Heart left ventricle (tissue), 16 donors: Measurements from ENCODE around the gene LCE2D. TPM values are rescaled to one million over a fixed set of nuclear protein-coding genes. Genes with fewer than 3 reads are reported as not detected.
"Not testable (repeated sequence)": the region's sequence is repeated elsewhere in the genome, so short reads cannot be mapped to it uniquely, and the experiment has no call there.

Experiments used
- ATAC-seq, 4 donors: fragments of 200-7000 bp; cut with Tn5 transposase; one replicate each; pipeline ENCODE4 v1.9.1; 2020 to 2022; ENCODE audit warnings: moderate library complexity in 4 of 4, mild to moderate bottlenecking in 3 of 4, moderate number of reproducible peaks in 1 of 4
- DNase-seq, 5 donors: peaks; one replicate each; pipeline ENCODE4 v3.0.0-alpha.2; 2020
- H3K27ac ChIP-seq, 12 donors: fragments of 200-600 bp; sonication (generic) in 4 of 12; one replicate each; pipeline versions ENCODE4 v1.5.0 to v1.8.0; 2016 to 2022; ENCODE audit warnings: mild to moderate bottlenecking in 2 of 12
- H3K27me3 ChIP-seq, 9 donors: fragments of 200-600 bp; sonication (generic) in 2 of 9; one replicate each; pipeline versions ENCODE4 v1.5.1 to v1.8.0; 2016 to 2022; ENCODE audit warnings: mild to moderate bottlenecking in 3 of 9
- H3K36me3 ChIP-seq, 9 donors: fragments of 200-600 bp; sonication (generic) in 2 of 9; one replicate each; pipeline versions ENCODE4 v1.5.0 to v1.8.0; 2018 to 2022; ENCODE audit warnings: mild to moderate bottlenecking in 2 of 9
- H3K4me1 ChIP-seq, 12 donors: fragments of 200-600 bp; sonication (generic) in 4 of 12; one replicate each; pipeline versions ENCODE4 v1.5.0 to v1.8.0; 2016 to 2022; ENCODE audit warnings: mild to moderate bottlenecking in 3 of 12
- H3K4me3 ChIP-seq, 12 donors: fragments of 200-600 bp; sonication (generic) in 4 of 12; one replicate each; pipeline versions ENCODE4 v1.5.0 to v1.8.0; 2017 to 2022; ENCODE audit warnings: mild to moderate bottlenecking in 9 of 12, moderate library complexity in 4 of 12
- H3K9me3 ChIP-seq, 12 donors: fragments of 200-600 bp; sonication (generic) in 4 of 12; one replicate each; pipeline versions ENCODE4 v1.5.0 to v1.8.0; 2016 to 2022; ENCODE audit warnings: mild to moderate bottlenecking in 1 of 12
- POLR2A ChIP-seq, 2 donors: fragments of 450-650 bp; IDR thresholded peaks; one replicate each; pipeline ENCODE4 v1.6.1; 2017; ENCODE audit warnings: antibody characterized with exemption in 2 of 2, mild to moderate bottlenecking in 2 of 2, moderate library complexity in 2 of 2
- WGBS, 4 donors: extraction: QIAGEN DNeasy Blood & Tissue Kit in 2 of 4; methylation state at CpG; one replicate each; pipeline versions ENCODE4 v1.1.5 to v1.1.7; 2013 to 2018; 5-methylcytosine and 5-hydroxymethylcytosine counted together
- intact Hi-C, 10 donors: fragments of 100-400 bp; cut with DNase I; formaldehyde crosslinking; loops; one replicate each; pipeline versions ENCODE4 v1.11.1 to v1.14.2; 2022
- polyA plus RNA-seq, 2 donors: library from polyadenylated mRNA; stranded (reverse); fragments of 200-250 nt; gene quantifications; one replicate each; pipeline ENCODE4 v1.2.3, GENCODE V29; 2013
- total RNA-seq, 9 donors: library from RNA; depleted of rRNA in 2 of 9; stranded (reverse); fragments of >200 nt in 2 of 9; fragmentation: NEBNext Ultra II Directional in 3 of 9; extraction: Animal tissue kit (Norgen Biotek cat#: 25700) in 3 of 9; gene quantifications; one replicate each; pipeline versions ENCODE4 v1.1.0 to v1.2.4, GENCODE V29; 2016 to 2023
- TF ChIP-seq, protein P1 (sequence below), 12 donors: fragments of 200-600 bp; sonication (generic) in 4 of 12; IDR thresholded peaks; one replicate each; pipeline versions ENCODE4 v1.5.0 to v1.8.0; 2018 to 2022; ENCODE audit warnings: antibody characterized with exemption in 12 of 12, mild to moderate bottlenecking in 5 of 12
- donor health status: ischemic (EF 13 %, LVEDD 7.1; RV severe dilation, severe dysfunction).
- donor health status: healthy with polysubstance abuse.
- donor health status: DM: no; HTN: yes; CAD: no.
- donor health status: DM: no; HTN: no; CAD: no.
- donor health status: ischemic (EF 25% LVEDD 6.9; RV normal size, moderate dysfunction).
- donor health status: ischemic (EF 25% LVEDD 5.7; RV mildly dilated, moderate dysfunction).
- donor health status: healthy.
- donor health status: DM: yes; HTN: yes; CAD: no.
- donor health status: ischemic (EF 35%, LVEDD 5.7; RV mildly dilated, moderate dysfunction).
- donor health status: nonischemic (EF 11% LVEDD 7.7; RV severe dilation, severe dysfunction).
- donor health status: DM: yes; HTN: yes; CAD: no.
- donor health status: PGD.
- donor health status: ischemic (EF 29% LVEDD 5.4; RV normal size, mild dysfunction).
- donor health status: nonischemic (EF 23%, LVEDD 6.1; RV moderate dilation, normal function).

Gene LCE2D
- total and polyA plus RNA-seq, 11 donors, result not detected

DNA sequence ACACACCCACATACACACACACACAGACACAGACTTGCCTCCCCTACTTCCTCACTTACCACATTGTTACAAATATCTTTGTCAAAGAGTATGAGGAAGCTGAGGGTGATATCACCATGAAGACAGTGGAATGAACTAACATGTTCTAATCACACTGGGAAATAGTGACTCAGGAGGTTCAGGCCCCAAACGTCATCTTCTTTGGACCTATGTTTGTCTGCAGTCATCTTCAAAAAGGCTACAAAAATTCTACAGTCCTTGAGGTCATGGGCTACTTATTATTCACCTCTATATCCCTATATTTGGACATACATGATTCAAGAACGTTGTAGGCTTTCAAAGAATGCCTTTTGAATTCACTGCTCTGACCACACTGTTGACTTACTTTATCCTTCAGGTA is 9.8 kb downstream of the LCE2D start:
- TF ChIP-seq POLR2A (IDR thresholded peaks at IDR 0.05), result no peak
- TF ChIP-seq, protein P1, sequence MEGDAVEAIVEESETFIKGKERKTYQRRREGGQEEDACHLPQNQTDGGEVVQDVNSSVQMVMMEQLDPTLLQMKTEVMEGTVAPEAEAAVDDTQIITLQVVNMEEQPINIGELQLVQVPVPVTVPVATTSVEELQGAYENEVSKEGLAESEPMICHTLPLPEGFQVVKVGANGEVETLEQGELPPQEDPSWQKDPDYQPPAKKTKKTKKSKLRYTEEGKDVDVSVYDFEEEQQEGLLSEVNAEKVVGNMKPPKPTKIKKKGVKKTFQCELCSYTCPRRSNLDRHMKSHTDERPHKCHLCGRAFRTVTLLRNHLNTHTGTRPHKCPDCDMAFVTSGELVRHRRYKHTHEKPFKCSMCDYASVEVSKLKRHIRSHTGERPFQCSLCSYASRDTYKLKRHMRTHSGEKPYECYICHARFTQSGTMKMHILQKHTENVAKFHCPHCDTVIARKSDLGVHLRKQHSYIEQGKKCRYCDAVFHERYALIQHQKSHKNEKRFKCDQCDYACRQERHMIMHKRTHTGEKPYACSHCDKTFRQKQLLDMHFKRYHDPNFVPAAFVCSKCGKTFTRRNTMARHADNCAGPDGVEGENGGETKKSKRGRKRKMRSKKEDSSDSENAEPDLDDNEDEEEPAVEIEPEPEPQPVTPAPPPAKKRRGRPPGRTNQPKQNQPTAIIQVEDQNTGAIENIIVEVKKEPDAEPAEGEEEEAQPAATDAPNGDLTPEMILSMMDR (IDR thresholded peaks at IDR 0.05), result no peak
- no peak for DNase-seq
- H3K27ac ChIP-seq, result no peak overlapping the region
- no peak overlapping the region for H3K4me3 ChIP-seq
- peaks cover 0 to 7% (median 0%) of the 10 kb centered on the region in 9 donors for H3K27me3 ChIP-seq
- H3K4me1 ChIP-seq, result no peaks in the 10 kb centered on the region
- no peak for ATAC-seq
- intact Hi-C loops, result no loop called here
- no peaks in the 10 kb centered on the region for H3K36me3 ChIP-seq
- no peaks in the 10 kb centered on the region for H3K9me3 ChIP-seq
- 36 to 51% (median 45%) methylated on average over 2 of the region's 2 CpGs for WGBS, 4 donors

DNA sequence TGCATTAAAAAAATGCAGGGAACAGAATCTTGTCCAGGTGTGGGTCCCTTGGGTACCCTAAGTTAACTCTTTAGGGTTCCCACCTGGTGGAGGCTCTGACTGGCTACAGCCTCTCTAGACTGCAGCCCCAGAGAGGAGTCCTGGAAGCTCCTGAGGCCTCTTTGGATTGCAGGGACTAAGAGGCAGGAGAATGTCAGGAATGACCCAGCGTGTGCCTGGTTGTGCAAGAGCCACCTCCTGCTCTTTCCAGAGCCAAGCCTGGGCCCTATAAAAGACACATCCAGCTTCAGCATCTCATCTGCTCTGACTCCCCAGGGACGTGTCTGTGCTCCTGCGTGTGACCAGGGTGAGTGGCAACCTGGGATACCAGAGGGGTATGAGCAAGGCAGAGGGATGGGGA is 11.8 kb downstream of the LCE2D start, which contains the start of gene LCE2C:
TSS of gene LCE2C (plus strand) at position 297 of the 400 bp plus-strand sequence. CDS start 737 bp downstream, outside the sequence.
- DNase-seq, H3K4me3 ChIP-seq, H3K27me3 ChIP-seq, intact Hi-C loops, ATAC-seq, H3K4me1 ChIP-seq, H3K27ac ChIP-seq, H3K36me3 ChIP-seq, H3K9me3 ChIP-seq: not testable (repeated sequence)
- WGBS, 4 donors, result 55 to 74% (median 65%) methylated on average over 3 of the region's 3 CpGs

DNA sequence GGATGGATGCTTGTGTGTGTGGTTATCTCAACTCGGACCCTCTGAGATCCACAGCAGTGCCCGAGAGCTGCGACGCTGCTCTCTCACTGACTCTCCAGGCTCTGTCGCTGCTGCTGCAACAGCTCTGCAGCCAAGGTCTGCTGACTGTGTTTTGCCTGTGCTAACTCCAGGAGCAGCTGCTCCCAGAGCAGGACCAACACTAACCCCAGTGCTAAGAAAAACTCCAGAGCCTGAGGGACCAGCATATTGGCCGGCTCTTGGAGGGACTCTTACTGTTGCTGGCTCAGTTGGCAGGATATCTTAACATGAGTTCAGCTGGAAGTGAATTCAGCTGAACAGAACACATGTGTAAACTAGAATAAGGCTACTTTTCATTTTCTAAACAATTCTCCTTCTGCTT is 16.3 kb downstream of the LCE2D start:
- Histone ChIP-seq H3K36me3 (no peaks in the 10 kb centered on the region), H3K4me3 (no peak overlapping the region), H3K27me3 (peaks cover 0 to 7% (median 0%) of the 10 kb centered on the region in 9 donors), H3K4me1 (no peaks in the 10 kb centered on the region), H3K27ac (no peak overlapping the region), H3K9me3 (no peaks in the 10 kb centered on the region)
- 68 to 76% (median 73%) methylated on average over 1 to 6 of the region's 6 CpGs for WGBS, 4 donors
- DNase-seq, result no peak
- no peak for ATAC-seq
- TF ChIP-seq, protein P1 (IDR thresholded peaks at IDR 0.05), result no peak
- TF ChIP-seq POLR2A (IDR thresholded peaks at IDR 0.05), result no peak
- intact Hi-C loops, result no loop called here

DNA sequence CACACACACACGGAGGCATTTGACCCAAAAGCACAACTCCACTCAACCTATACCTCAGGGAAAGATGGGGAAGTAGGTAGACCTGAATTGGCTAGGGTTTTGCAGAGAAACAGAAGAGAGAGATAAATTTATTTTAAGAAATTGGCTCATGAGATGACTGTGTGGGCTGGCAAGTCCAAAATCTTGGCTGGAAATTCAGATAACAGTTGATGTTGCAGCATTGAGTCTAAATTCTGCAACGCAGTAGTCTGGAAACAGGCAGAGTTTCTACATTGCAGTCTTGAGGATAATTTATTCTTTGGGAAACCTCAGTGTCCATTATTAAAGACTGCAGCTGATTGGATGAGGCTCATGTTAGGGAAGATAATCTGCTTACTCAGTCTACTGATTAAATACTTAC is 18.4 kb downstream of the LCE2D start:
- 53 to 66% (median 61%) methylated on average over 2 of the region's 2 CpGs for WGBS, 4 donors
- Histone ChIP-seq H3K27ac (no peak overlapping the region), H3K36me3 (no peaks in the 10 kb centered on the region), H3K4me1 (no peaks in the 10 kb centered on the region), H3K4me3 (no peak overlapping the region), H3K9me3 (no peaks in the 10 kb centered on the region), H3K27me3 (peaks cover 0 to 3% (median 0%) of the 10 kb centered on the region in 9 donors)
- ATAC-seq (no peak), DNase-seq (no peak)
- intact Hi-C loops, result no loop called here
- TF ChIP-seq POLR2A (IDR thresholded peaks at IDR 0.05), result no peak
- TF ChIP-seq, protein P1 (IDR thresholded peaks at IDR 0.05), result no peak

DNA sequence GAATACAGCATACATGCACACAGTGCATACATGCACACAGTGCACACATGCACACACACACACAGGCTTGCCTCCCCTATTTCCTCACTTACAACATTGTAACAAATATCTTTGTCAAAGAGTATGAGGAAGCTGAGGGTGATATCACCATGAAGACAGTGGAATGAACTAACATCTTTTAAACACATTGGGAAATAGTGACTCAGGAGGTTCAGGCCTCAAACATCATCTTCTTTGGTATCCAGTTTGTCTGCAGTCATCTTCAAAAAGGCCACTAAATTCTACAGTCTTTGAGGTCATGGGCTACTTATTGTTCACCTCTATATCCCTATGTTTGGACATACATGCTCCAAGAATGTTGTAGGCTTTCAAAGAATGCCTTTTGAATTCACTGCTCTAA is 20.7 kb downstream of the LCE2D start:
- Histone ChIP-seq H3K4me3 (no peak overlapping the region), H3K4me1 (no peaks in the 10 kb centered on the region), H3K9me3 (no peaks in the 10 kb centered on the region), H3K36me3 (no peaks in the 10 kb centered on the region), H3K27ac (no peak overlapping the region), H3K27me3 (no peaks in the 10 kb centered on the region)
- no peak for ATAC-seq
- intact Hi-C loops, result no loop called here
- TF ChIP-seq, protein P1 (IDR thresholded peaks at IDR 0.05), result no peak
- TF ChIP-seq POLR2A (IDR thresholded peaks at IDR 0.05), result no peak
- no peak for DNase-seq

DNA sequence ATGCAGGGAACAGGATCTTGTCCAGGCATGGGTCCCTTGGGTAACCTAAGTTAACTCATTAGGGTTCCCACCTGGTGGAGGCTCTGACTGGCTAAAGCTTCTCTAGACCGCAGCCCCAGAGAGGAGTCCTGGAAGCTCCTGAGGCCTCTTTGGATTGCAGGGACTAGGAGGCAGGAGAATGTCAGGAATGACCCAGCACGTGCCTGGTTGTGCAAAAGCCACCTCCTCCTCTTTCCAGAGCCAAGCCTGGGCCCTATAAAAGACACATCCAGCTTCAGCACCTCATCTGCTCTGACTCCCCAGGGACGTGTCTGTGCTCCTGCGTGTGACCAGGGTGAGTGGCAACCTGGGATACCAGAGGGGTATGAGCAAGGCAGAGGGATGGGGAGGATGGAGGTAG is 22.6 kb downstream of the LCE2D start, which contains the start of gene LCE2B:
TSS of gene LCE2B (plus strand) at position 301 of the 400 bp plus-strand sequence. CDS start 721 bp downstream, outside the sequence.
- H3K27me3 ChIP-seq, H3K4me3 ChIP-seq, intact Hi-C loops, DNase-seq, H3K9me3 ChIP-seq, H3K4me1 ChIP-seq, H3K36me3 ChIP-seq, ATAC-seq, H3K27ac ChIP-seq: not testable (repeated sequence)
- 43 to 89% (median 63%) methylated on average over 2 to 4 of the region's 4 CpGs for WGBS, 4 donors
